GM18873 (cell line): ENCODE results near the gene CCDC88B.
"Not testable (repeated sequence)": the region's sequence is repeated elsewhere in the genome, so short reads cannot be mapped to it uniquely, and the experiment has no call there.

Experiments
- ATAC-seq: cut with Tn5 transposase; IDR thresholded peaks from one replicate; pipeline ENCODE4 v1.9.1; 2021; ENCODE audit warnings: mild to moderate bottlenecking, moderate library complexity, moderate number of reproducible peaks; ENCODE audit not compliant: unreplicated experiment, low FRiP score

CCDC88B gene

DNA sequence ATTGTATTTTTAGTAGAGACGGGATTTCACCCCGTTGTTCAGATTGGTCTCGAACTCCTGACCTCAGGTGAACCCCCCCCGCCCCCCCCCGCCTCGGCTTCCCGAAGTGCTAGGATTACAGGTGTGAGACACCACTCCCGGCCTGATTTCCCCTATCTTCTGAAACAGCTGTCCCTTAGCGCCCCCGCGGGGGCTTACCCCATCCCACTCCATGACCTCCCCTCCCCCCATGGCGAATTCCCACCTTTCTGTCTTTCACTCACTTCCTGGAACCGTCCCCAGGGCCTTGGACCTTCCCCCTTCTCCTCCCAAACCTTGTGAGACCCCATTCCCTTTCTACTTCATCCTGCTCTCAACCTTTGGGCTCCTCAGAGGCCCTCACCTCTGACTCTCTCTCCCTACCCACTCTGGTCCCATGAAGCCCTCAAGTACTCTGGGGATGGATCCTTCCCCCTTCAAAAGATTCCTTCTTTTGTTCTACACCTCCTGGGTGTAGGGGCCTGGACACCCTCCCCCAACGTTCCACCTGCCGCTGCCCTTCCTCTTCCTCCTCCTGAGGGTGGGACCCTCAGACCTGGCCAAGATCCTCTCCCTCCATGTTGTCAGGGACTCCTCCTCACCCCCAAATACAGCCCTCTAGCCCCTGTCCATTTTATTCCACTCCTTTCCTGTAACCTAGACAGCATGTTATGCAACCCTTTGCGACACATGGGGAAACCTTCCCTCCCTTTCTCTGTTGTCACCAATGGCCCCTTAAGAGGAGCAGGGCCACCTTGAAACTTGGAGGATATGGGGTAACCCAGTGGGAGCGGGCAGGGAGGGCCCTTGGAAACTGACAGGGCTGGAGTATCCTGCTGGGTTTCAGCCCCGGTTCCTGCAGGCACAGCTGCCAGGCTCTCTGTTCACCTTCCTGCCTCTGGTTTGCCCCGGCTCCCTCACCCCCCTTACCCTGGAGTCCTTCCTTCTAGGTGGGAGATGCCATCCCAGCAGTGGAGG, 20.9 kb upstream of the CCDC88B start:
- ATAC-seq: no peak

DNA sequence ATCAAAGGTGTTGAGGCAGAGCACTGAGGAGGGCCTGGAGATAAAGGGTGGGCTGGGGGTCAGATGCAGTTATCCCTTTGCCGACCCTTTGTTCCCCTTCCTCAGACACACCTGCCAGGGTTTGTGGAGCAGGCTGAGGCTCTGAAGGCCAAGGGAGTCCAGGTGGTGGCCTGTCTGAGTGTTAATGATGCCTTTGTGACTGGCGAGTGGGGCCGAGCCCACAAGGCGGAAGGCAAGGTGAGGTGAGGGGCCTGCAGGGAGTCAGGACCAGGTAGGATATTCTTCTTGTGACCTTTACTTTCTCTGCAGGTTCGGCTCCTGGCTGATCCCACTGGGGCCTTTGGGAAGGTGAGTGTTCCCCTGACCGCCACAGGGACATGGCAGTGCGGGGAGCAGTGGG, 19.4 kb upstream of the CCDC88B start:
- ATAC-seq: no peak

DNA sequence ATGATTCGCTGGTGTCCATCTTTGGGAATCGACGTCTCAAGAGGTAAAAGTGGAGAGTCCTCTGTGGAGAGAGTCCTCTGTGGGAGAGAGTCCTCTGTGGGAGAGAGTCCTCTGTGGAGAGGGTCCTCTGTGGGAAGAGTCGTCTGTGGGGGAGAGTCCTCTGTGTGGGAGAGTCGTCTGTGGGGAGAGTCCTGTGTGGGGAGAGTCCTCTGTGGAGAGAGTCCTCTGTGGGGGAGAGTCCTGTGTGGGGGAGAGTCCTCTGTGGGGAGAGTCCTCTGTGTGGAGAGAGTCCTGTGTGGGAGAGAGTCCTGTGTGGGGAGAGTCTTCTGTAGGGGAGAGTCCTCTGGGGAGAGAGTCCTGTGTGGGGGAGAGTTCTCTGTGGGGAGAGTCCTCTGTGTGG, 19.0 kb upstream of the CCDC88B start:
- ATAC-seq: no peak

DNA sequence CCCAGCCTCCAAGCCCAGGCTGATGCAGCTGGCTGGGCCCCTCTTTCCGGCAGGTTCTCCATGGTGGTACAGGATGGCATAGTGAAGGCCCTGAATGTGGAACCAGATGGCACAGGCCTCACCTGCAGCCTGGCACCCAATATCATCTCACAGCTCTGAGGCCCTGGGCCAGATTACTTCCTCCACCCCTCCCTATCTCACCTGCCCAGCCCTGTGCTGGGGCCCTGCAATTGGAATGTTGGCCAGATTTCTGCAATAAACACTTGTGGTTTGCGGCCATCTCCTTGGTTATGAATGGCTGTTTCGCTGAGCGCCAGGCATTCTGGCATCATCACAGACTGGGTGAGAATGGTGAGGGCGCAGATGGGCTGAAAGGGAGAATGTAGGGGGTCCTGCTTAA, 18.5 kb upstream of the CCDC88B start:
- ATAC-seq: no peak

DNA sequence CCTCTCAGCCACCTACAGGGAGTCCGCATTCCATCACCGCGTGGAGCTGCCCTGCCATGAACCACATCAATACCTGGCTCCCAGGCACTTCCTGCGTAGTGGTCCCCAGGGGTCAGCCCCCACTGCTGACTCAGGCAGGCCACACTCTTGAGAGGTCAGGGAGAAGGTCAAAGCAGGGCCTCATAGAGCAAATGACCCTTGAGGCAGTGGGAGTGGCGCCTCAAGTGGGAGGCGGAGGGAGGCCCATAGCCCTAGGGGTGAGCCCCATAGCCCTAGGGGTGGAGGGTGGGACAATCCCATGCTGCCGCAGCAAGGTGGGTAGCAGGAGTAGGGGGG, 17.1 kb upstream of the CCDC88B start:
- ATAC-seq: no peak

DNA sequence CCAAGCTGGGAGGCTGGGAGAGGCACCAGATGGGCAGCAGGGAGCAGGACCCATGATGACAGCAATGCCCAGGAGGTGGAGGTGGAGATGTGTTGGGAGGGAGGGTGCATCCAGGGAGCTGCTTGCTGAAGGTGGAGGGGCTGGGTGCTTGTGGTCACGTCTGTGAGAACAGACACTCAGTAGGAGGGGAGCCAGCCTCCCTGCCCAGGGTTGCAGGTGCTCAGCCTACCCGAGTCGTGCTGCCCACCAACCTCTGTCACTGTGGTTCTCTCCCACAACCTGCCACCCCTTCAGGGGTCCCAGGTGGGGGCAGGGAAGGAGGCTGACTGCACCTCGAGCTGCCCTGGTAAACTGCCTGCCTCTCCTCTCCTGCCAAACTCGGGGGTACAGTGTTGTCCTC, 16.6 kb upstream of the CCDC88B start:
- ATAC-seq: no peak

DNA sequence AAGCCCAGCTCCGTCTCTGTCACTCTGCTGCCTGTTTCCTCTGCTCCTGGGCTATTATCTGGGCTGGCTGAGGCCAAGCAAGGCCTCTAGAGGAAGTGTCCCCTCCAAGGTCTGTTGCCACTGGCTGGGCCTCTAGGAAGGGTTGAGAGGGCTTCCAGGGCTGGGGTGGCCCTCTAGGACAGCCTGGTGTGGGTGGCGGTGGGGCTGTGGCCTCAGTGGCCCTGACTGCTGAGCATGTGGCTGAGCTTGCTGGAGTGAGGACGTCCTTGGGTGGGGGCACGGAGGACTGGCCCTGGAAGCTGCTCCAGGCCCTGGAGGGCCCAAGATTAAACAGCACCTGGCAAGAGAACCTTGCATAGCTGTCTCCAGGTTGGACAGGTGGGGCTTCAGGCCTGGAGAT, 16.0 kb upstream of the CCDC88B start:
- not testable (repeated sequence) for ATAC-seq

DNA sequence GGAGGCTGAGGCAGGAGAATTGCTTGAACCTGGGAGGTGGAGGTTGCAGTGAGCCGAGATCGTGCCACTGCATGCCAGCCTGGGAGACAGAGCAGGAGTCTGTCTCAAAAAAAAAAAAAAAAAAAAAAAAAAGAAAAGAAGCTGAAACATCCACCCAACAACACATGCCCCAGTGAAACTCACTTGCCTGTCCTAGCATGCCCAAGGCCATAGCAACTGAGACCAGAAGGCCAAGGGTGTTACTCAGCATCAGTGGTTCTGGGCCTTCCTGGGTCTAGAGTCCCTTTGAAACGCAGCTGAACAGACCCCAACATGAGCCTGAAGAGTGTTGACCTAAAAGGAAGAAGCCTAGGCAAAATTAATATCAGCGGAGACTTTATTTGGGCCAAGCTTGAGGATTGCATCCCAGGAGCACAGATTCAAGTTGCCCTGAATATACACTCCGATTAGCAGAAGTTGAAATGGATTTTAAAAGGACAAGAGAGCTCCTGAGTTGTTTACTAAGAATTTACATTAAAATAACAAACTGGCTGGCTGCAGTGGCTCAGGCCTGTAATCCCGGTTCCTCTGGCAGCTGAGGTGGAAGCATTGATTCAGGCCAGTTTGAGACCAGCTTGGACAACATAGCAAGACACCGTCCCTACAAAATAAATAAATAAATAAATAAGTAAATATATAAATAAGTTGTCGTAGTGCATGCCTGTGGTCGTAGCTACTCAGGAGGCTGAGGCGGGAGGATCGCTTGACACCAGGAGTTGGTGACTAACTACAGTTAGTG, 15.1 kb upstream of the CCDC88B start:
- no peak for ATAC-seq

DNA sequence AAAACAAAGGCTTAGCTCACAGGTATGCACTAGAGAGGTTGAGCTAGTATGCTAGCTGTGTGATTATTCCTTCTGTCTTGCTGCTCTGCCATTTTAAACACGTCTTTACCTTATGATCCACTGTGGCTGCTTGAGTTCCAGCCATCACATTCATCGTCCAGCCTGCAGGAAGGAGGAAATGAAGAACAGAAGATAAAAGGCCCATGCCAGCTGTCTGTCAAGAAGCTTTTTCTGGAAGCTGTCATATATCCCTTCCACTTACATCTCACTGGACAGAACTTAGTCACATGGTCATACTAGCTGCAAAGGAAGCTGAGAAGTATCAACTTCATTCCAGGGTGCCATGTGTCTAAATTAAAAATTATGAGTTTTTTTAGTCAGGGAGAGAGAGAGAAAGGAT, 12.6 kb upstream of the CCDC88B start:
- no peak for ATAC-seq

DNA sequence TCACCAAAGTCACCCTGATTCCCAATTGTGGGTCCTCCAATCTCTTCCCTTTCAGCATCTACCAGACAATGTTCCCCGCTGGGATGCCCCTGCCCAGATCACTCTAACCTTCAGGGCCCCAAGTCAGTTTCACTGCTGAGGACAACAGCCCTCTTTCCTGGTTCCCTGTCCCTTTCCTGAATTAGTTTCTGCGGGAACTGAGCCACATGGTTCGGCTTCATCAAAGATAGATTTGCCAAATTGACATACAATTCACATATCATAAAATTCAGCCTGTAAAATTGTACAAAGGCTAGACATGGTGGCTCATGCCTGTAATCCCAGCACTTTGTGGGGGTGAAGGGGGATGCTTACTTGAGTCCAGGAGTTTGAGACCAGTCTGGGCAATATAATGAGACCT, 12.0 kb upstream of the CCDC88B start:
- no peak for ATAC-seq

DNA sequence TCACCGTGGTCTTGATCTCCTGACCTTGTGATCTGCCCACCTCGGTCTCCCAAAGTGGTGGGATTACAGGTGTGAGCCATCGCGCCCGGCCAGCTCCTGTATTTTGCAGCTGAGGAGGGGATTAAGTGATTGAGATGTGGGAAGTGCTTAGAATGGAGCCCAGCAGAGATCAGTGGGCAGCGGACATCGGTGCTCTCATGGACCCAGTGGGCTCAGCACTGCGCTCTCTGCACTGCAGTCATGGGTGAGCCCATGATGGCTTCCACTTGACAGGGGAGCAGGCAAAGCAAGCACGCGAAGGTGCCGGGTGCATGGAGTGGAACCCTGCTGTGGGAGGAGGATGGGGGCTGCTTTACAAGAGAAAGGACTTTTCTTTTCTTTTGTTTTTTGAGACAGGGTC, 9.1 kb upstream of the CCDC88B start:
- no peak for ATAC-seq

DNA sequence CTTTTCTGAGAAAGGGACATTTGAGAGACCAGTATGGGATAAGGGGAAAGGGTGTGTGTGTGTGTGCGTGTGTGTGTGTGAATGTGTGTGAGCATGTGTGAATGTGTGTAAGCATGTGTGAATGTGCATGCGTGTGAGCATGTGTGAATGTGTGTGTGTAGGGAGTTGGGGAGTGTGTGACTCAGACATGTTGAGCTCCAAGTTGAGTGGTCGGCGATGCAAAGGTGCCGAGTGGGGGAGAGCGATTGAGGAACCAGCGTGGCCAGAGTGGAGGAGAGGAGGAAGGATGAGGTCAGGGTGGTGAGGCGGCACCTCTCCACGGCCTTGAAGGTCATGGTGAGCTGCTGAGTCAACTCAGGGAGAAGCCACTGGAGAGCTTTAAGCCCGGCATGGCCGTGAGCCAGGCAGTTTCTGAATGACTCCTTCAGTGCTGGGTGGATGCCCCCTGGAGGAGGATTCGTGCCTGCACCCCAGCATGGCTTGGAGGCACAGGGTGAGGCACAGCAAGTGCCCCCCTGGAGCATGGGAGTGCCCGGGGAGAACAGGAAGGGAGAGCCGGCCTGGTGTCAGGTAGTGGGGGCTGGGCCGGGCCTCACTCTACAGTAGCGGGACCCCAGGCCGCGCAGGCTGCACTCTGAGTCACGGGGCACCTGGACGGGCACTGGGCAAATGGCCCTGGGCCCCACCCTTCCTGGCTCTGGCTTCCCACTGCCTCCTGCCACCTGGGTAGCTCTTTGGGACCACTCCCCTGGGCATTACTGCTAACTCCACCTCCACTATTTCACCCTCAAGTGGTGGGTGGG, 8.2 kb upstream of the CCDC88B start:
- ATAC-seq: peak; percentile 49

DNA sequence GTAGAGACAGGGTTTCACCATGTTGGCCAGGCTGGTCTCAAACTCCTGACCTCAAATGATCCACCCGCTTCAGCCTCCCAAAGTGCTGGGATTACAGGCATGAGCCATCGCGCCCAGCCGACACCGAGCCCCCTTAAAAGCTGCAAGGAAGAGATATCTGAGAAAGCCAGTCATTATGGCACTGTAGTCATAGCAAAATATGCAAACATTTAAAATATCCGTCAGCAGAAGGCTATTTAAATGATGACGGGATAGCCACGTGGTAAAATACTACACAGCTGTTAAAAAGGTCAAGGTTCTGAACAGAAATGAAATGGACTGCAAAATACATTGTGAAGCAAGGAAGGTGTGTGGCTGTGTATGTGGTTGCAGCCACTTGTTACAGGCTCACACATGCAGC, 6.4 kb upstream of the CCDC88B start:
- no peak for ATAC-seq

DNA sequence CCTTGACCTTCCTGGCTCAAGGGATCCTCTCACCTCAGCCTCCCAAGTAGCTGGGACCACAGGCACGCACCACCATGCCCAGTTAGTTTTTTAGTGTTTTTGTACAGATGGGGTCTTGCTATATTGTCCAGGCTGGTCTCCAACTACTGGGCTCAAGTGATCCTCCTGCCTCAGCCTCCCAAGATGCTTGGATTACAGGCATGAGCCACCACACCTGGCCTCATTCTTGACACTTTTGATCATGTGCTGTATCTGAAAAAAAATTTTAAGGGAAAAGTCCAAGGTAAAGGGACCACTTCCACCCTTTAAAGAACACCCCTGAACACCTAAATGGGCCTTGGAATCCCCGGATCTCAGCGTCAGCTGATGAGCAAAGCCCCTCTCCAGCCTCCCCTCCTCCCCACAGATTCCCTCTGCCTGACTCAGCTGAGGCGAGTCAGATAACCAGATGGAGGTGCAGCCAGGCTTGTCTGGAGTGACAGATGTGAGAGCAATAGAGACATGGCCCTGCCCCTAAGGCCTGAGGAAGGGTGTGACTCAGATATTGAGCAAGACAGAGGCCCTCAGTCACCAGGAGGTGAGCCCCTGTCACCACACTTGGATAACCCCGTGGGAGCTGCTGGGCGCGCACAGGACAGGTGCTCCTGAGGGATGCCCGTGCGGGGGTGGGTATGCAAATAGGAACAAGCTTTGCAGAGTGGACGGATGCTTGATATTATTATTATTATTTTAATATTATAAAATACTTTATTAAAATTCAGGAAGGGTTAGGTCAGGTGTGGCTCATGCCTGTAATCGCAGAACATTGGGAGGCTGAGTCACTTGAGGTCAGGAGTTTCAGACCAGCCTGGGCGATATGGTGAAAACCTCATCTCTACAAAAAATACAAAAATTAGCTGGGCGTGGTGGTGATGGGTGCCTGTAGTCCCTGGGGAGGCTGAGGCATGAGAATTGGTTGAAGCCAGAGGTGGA, 5.0 kb upstream of the CCDC88B start:
- peak; percentile 76 for ATAC-seq

DNA sequence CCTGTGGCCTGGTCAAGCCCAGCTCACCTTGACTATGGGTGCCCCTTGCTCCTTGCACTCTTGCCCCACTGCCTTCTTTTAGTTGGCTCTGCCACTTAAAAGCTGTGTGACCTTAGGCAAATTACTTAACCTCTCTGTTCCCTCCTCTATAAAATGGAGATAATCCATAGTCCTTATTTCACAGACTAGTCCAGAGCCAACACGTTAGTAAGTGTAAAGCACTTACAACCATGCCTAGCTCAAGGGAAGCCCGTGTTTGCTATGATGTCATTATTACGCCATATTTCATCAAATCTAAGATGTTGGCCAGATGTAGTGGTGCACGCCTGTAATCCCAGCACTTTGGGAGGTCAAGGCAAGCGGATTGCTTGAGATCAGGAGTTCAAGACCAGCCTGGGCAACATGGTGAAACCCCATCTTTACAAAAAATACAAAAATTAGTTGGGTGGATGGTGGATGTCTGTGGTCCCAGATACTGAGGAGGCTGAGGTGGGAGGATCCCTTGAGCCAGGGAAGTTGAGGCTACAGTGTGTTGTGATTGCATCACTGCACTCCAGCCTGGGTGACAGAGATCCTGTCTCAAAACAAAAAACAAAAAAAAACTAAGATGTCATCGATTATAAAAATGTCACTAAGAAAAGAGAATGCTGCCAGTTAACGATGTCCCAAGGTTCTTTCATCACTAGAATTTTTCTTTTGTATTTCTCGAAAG, 2.3 kb upstream of the CCDC88B start:
- ATAC-seq: no peak

DNA sequence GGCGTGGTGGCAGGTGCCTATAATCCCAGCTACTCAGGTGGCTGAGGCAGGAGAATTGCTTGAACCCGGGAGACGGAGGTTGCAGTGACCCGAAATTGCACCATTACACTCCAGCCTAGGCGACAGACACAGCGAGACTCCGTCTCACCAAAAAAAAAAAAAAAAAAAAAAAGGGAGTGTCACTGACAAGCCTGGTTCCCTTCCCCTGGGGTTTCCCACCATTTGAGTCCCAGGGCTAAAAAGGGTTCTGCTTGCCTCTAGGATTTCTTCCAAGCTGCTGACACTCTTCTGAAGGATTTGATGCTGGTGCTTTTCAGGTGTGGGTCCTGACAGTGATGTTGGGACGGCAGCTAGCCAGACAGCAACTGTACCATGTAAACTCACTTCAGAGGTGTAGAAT, 1.3 kb upstream of the CCDC88B start:
- ATAC-seq: no peak

DNA sequence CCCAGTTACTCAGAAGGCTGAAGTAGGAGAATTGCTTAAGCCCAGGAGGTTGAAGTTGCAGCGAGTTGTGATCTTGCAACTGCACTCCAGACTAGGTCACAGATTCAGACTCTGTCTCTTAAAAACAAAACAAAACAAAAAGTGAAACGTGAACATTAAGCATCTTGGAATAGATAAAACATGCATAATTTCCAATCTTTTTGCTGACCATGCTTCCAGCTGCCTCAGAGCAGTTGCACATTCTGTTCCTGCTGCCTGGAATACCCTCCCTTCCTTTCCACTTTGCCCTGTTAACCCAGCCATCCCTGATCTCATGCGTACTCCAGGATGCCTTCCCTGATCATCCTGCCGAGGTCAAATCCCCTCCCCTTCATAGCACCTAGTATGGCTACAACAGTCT, 718 bp upstream of the CCDC88B start:
- ATAC-seq: no peak

DNA sequence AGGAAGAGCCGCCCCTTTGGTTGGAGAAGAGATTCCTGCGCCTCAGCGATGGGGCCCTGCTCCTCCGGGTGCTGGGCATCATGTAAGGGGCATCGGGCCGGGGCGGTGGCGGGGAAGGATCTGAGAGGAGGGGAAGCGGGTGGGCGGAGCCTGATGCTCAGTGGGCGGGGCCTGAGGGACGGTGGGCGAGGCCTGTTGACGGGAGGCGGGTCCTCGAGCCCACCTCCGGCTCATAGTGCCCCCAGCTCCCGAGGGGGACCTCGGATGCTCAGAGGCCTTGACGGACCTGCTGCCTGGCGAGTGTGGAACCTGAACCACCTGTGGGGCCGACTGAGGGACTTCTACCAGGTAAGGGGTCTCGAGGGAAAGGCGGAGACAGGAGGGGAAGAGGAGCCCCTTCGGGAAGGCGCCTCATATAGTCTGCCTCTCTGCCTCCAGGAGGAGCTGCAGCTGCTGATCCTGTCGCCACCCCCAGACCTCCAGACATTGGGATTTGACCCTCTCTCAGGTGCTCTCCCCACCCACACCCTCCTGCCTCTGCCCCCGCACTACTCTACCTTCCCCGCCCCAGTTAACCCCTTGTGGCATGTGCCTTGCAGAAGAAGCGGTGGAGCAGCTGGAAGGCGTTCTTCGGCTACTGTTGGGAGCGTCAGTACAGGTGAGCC, 799 bp downstream of the CCDC88B start:
- no peak for ATAC-seq

DNA sequence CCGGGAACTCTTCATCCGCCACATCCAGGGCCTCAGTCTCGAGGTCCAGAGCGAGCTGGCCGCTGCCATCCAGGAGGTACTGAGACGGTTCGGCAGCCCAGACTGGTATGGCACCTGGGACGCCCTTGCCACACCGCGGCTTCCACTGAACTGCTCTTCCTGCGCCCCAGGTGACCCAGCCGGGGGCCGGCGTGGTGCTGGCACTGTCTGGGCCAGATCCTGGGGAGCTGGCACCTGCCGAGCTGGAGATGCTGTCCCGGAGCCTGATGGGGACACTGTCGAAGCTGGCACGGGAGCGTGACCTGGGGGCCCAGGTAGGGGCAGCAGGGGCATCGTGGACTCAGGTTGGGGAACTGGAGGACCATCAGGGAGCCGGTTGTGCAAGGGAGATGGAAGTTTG, 1.4 kb downstream of the CCDC88B start:
- ATAC-seq: no peak
